GM19239 (cell line): Measurements from ENCODE around the gene DDOST.

Experiments
- DNase-seq: peaks from one replicate; pipeline ENCODE4 v3.0.0; 2011; ENCODE audit warnings: low spot score; ENCODE audit not compliant: insufficient read length
- FAIRE-seq: peaks from 2 replicates; lab custom pipeline; 2011; peaks lifted over from hg19 to GRCh38; lab: Jason Lieb, UNC

The DDOST gene

DNA sequence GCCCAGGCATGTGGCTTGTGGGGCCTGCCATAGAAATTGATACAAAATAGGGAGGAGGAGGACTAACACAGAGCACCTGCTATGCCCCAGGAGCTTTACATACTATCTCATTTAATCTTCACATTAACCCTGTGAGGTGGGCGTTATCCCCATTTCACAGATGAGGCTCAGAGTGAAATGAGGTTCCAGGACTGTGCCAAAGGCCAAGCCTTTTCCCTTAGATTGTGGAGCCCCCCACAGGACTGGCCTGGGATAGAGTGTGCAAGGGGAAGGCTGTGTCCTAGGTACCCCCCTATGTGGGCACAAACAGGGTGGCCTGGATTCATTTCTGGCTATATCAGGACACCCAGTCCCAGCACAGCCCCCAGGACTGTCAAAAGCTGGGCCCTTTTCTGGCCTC lies 2.2 kb upstream of the DDOST start:
- FAIRE-seq (no peak), DNase-seq (no peak)

DNA sequence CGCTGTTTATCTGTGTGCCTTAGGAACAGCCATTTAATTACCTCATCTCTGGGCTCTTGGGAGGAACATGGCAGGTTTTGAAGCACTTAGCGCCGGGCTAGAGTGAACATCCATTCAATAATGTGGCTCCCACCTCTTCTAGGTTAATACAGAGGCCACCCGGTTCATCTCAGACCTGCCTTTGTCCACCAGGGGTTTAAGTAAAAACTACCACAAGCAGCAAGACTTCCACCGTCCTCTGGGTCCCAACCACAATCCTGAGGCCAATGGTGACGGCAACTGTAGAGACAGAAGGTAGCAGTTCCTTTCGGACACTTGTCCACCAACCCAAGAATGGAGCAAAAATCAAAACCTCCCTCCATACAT lies 924 bp upstream of the DDOST start:
- FAIRE-seq (peak; percentile 79), DNase-seq (no peak)

DNA sequence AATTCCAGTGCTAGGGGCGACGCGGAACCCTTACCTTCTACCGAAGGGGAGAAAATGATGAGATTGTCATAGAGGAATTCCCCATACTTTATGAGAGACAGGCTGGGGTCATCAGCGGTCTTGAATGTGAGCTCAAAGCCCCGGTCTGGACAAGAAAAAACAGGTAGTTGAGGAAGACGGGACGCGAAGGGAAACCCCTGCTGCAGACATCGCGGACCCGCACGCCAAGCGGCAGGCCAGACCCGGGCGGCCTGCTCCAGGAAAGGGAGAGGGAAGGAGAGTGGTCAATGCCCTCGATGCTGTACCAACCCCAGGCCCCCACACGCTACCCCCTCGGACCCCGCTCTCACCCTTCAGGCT lies 342 bp downstream of the DDOST start:
- no peak for DNase-seq
- FAIRE-seq: peak; percentile 86

DNA sequence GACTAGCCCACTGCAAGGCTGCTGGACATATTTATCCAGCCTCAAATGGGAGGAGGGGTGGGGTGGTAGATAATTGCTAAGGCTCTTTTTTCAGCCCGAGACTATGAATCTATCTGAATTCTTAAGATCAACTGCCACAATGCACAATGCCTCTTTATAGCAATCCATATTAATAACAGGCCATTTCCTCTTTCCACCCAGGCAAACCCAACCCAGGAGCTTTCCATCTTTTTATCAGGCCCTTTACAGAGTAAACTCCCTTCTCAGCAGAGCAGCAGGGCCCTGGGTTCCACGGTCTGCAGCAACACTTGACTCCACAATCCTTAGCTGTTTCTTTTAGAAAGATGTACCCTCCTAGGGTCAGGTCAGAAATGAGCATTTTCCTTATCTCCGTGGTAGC lies 806 bp downstream of the DDOST start:
- FAIRE-seq (peak; percentile 51), DNase-seq (no peak)

DNA sequence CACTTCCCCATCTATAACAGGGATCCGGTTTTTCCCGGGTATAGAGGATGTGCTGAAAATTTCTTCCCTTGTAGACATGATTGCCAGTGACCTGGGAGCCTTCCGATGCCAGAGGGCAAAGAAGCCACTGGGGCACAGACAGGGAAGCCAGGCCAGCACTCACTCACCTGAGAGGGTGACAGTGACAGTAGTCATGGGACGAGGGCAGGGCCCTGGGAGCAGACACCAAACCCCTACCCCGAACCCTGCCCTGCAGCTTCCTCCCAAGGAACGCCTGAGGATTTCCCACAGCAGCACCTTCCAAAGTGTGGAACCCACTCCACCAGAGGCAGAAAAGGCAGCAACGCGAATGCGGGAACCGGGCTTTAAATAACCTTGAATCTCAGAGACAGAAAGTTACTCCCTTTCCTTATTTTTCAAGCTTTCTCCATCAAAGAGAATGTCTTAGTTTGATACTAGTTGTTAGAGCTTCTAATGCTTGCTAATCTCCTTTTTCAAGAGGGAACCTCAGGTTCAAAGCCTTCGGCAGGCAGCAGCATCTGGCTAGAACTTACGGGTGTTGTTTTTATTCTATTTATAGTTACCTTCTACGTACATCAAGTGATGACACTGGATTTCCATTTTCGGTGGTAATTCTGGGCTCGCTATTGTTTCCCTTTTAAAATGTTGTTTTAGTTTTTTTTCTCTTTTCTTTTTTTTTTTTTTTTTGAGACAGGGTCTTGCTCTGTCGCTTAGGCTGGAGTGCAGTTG lies 2.8 kb downstream of the DDOST start:
- no peak for FAIRE-seq
- DNase-seq: no peak

DNA sequence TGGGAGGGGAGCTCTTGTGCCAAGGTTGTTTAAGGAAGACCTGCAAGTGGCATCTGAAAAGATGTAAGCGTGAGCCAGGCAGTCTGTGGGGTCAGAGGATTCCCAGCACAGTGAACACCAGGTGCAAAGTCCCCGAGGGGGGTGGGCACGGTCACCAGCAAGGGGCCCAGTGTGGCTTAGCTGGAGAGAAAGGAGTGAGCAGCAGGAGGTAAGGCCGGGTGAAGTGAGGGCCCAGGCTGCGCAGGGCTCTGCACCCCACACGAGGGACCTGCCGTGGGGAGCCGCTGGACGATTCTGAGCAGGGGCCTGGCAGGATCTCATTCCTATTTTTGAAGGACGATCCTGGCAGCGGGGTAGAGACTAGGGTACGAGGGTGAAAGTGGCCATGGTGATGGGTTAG lies 4.1 kb downstream of the DDOST start:
- DNase-seq (no peak), FAIRE-seq (no peak)

DNA sequence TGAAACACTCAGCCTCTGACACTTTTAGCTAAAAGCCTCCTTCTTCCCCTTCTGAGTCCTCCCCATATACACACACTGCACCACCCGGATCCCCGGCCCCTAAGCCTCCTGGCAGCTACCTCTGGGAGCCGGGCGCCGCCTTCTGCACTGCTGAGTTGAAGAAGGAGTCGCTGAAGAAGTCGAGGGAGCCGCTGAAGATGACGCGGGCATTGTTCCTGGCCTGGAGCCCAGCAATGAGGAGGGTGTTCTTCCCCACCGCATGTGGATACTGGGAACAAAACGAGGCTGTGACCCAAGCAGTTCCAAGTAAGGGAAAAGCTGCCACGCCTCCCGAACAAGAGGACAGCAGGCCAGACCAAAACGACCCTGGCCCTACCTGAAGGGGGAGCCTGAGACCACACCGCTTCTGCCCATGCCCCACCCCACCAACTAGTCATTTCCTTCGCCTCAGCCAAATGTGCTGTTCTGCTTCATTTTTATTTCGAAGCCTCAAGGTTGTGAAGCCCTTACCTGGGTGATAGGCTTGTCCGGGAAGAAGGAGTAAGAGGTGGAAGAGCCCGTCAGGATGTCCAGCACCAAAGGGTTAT lies 7.0 kb downstream of the DDOST start:
- no peak for DNase-seq
- FAIRE-seq: no peak

DNA sequence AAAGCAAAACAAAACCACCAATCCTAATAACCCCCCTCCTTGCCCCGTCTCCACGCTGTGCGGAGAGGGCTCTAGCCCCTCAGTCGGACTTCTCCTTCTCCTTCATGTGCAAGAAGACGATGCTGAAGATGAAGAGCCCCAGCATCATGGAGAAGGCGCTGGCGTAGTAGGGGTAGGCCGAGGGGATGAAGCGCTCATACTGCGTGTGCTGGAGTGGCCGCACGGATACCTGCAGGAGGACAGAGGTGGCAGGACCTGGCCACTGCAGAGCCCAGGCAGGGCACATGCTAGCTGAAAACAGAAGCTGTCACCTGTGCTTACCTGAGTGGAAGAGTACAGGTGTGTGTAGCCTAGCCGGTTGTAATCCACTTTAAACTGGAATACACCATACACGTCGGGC lies 8.9 kb downstream of the DDOST start:
- FAIRE-seq: no peak
- no peak for DNase-seq

DNA sequence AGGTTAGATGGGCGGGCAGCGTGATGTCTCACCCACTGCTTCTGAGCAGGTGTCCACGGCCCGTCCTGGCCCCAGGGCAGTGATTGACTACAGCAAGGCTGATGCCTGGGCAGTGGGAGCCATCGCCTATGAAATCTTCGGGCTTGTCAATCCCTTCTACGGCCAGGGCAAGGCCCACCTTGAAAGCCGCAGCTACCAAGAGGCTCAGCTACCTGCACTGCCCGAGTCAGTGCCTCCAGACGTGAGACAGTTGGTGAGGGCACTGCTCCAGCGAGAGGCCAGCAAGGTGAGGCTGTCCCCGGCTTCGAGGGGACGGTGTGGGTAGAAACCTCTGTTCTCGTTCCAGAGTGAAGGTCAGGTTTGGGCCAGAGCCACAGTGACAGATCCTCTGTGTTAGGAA lies 12.2 kb downstream of the DDOST start:
- no peak for FAIRE-seq
- DNase-seq: no peak

DNA sequence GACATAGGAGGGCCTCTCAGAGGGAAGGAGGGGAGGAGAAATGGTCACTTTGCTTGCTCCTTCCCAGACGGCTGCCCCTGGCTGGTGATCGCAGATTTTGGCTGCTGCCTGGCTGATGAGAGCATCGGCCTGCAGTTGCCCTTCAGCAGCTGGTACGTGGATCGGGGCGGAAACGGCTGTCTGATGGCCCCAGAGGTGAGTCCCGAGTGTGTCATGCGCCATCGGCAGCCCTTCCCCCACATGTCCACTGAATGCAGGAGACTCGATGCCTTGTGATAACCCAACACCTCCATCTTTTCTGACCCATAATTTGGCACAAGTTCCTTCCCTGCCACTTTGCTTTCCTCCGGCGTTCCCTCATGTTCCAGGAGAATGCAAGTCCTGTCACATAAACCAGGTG lies 12.7 kb downstream of the DDOST start:
- DNase-seq: no peak
- FAIRE-seq: no peak

DNA sequence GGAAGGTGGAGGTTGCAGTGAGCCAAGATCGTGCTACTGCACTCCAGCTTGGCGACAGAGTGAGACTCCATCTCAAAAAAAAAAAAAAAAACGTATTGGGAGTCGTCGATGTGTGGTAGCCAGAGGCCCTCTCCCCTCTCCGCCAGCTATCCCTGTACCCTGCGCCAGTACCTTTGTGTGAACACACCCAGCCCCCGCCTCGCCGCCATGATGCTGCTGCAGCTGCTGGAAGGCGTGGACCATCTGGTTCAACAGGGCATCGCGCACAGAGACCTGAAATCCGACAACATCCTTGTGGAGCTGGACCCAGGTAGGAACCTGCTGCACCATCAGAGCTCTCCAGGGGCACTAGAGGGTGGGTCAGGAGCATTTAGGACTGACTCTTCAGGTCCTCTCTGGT lies 15.8 kb downstream of the DDOST start:
- no peak for DNase-seq
- no peak for FAIRE-seq

DNA sequence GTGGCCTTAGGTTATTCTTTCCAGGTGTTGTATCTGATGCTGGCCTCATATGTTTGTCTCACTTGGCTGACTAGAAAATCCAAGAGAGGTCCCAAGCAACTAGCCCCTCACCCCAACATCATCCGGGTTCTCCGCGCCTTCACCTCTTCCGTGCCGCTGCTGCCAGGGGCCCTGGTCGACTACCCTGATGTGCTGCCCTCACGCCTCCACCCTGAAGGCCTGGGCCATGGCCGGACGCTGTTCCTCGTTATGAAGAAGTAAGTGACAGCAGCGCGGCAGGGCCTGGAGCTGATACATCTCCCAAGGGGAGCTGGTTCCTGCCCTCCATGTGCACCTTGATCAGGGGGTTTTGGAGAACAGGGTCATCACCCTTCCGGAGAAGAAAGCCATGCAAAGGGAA lies 16.8 kb downstream of the DDOST start:
- DNase-seq (no peak), FAIRE-seq (no peak)

DNA sequence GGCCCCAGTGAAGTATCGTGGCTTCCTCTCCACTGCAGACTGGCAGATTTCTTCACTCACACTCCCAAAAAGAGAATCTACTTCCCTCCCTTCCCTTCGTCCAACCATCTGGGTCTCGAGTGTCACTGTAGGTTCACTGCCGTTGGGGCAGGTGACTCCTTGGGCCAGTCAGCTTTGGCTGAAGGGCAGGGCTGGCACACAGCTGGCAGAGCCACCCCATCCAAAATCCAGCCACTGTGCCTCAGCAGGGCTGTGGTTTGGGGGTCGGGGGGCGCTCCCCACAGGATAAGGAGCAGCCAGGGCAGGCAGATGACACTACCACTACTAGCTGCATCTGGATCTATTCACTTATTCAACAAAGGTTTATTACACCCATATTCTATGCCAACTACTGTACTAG lies 18.1 kb downstream of the DDOST start:
- FAIRE-seq (no peak), DNase-seq (no peak)

DNA sequence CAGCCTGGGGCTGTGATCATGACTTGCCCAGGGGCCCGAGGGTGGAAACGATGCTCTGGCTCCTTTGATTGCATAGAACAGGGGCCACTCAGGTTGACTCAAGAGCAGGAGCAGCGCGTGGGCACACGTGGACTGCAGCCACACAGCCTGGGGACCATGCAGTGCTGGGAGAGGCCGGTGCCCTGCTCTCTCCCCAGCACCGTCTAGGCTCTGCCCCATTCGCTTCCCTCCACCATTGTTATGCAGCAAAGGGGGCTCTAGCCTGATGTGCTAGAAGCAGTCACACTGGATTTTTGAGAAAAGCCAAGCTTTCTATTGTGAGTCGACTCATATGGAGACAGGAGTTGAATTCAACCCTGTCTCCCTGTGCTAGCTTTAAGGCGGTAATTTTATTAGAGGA lies 19.2 kb downstream of the DDOST start:
- FAIRE-seq: no peak

DNA sequence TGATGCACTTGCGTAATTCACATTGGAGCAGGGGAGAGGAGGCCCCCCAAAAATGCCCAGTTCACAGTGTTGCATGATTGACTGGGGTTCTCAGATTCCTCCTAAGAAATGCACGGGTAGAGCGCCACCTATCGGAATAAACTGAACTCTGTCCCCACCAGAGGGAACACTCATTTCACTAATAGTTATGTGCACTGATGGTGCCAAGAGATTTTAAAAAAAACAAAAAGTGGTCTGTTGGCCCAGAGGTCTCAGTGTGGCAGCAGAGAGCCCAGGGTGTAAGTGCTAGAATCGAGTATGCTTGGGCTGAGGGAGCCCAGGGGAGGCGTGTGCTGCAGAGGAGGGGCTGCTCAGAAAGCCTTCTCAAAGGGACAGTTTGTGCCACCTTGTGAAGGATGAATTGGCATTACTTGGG lies 21.0 kb downstream of the DDOST start:
- peak; percentile 47 for FAIRE-seq
- peak; percentile 51 for DNase-seq

More for the DNA sequence above, 19.2 kb downstream of the DDOST start:
- no peak for DNase-seq

DNA sequence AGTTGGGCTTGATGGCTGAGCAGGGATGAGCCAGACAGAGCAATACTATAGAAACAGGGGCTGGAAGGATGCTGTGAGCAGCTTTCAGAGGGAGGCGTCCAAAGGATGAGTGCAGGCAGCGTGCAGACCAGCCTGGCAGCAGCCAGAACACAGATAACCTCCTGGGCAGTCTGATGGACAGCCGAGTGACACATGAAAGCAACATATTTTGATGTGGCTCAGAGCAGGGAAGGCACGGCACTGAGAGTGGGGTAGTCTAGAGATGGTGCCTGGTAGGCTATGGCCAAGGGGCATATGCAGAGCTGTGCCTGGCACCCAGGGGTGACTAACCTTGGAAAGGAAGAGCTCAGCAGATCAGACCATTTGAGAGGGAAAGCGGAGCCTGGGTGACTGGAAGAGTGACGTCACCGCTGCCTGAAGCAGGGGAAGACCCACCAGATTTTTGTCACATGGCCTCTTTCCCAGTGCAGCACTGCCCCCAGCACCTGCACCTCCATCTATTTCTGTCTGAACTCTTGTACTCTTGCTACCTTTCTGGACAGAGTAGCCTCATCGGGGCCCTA lies 24.3 kb downstream of the DDOST start:
- no peak for DNase-seq

DNA sequence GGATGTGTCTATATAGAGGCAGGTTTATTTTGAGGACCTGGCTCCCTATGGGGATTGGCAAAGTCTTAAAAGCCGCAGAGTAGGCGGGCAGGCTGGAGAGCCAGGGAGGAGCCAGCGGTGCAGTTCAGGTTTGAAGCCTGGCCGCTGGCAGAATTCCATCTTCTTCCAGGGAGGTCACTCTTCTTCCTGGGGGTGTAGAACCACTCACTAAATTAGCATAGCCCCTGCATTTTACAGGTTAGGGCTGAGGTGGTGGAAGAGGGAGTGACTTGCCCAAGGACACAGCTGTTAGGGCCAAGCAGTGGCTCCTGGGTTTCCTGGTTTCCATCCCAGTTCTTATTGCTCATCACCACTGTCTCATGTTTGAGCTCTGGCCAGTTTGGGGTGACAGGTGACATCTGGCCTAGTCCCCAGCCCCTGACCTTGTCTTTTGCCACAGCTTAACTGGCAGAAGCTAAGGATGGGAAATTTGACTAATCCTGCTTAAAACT lies 26.5 kb downstream of the DDOST start:
- FAIRE-seq: no peak
- DNase-seq: no peak

More for the DNA sequence above, 24.3 kb downstream of the DDOST start:
- no peak for FAIRE-seq

DNA sequence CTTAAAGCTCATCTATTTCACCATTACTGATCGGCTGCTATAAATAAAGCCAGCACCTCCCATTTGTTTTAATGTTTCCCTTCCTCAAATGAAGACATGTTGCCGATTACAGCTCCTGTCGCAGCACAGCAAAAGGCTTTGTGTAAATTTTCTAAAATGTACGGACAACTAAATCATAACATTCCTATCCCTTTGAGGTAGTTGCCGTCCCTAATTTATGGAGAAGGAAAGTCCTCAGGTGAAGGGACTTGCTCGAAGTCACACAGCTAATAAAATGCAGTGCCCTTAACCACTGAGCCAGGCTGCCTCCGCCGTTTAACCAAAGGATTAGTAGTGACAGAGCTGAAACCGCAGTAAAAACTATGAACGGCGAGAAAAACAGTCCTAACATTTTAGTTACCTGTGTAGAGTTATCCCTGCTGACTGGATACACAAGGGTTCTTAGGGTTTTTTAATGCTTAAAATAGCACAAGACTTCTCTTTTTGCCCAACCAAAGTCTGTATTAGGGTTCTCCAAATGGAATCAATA lies 27.0 kb downstream of the DDOST start:
- DNase-seq: no peak
- peak; percentile 11 for FAIRE-seq

DNA sequence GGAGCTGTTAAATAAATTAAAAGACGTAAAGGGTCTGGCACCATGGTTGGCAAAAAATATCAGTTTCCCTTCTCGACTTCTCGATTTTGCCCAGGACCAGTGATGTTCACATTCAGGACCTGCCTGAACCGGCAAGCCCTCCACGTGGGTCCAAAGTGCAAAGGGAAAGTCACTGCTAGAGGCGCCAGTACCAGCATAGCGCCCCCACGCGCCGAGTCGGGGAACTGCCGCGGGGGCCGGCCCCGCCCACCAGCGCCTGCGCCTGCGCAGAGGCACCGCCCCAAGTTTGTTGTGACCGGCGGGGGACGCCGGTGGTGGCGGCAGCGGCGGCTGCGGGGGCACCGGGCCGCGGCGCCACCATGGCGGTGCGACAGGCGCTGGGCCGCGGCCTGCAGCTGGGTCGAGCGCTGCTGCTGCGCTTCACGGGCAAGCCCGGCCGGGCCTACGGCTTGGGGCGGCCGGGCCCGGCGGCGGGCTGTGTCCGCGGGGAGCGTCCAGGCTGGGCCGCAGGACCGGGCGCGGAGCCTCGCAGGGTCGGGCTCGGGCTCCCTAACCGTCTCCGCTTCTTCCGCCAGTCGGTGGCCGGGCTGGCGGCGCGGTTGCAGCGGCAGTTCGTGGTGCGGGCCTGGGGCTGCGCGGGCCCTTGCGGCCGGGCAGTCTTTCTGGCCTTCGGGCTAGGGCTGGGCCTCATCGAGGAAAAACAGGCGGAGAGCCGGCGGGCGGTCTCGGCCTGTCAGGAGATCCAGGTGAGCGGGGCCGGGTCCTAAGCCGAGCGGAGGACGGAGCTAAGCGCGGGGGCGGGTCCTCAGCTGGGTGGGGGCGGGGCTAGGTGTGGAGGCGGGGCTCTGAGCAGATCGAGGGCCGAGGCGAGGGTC lies 27.7 kb downstream of the DDOST start, which contains the start of gene PINK1:
PINK1 (plus strand) TSS at position 269 of the 875 bp plus-strand sequence; CDS start at position 360, 91 bp downstream.
- peak; percentile 89 for DNase-seq
- FAIRE-seq: peak; percentile 35

DNA sequence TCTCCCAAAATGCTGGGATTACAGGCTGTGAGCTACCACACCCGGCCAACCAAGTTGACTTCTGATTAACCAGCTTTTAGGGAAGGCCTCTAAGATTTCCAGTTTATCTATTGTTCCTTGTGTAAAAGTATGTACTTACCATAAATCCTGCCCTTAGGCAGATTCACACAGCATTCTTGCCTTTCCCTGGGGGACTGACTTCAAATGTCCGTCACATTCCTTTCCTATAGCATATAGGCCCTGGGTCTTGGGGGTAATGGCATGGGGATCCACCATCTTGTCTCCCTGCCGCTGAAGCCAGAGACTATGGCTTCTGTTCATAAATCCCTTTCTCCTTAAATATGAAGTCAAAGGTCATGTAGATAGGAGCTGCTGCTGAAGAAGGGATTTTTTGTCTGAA lies 28.8 kb downstream of the DDOST start:
- DNase-seq (no peak), FAIRE-seq (no peak)
